ENCODE measurements around the gene NKAIN2.
"Not testable (repeated sequence)": the region's sequence is repeated elsewhere in the genome, so short reads cannot be mapped to it uniquely, and the experiment has no call there.

NKAIN2 gene

GRCh38 chr6:123966618-123967017 lies 163.0 kb downstream of the NKAIN2 start:
- DNase-seq (ENCODE audit: low read depth in 2 of 2) = no peak

- no peak for DNase-seq (ENCODE audit: low read depth in 2 of 2)
Observed at GRCh38 chr6:123967905-123968304, 164.2 kb downstream of the NKAIN2 start.

GRCh38 chr6:123972600-123973294 lies 169.1 kb downstream of the NKAIN2 start:
- DNase-seq (ENCODE audit: low read depth in 2 of 2) = no peak

GRCh38 chr6:123980311-123980710 lies 176.6 kb downstream of the NKAIN2 start:
- DNase-seq (ENCODE audit: low read depth in 2 of 2) = no peak

GRCh38 chr6:123986938-123987337 lies 183.3 kb downstream of the NKAIN2 start:
- DNase-seq (ENCODE audit: low read depth in 2 of 2) = no peak

GRCh38 chr6:123989918-123990317 lies 186.3 kb downstream of the NKAIN2 start:
- not testable (repeated sequence) for DNase-seq (ENCODE audit: low read depth in 2 of 2)

GRCh38 chr6:123990376-123990775 lies 186.7 kb downstream of the NKAIN2 start:
- DNase-seq (ENCODE audit: low read depth in 2 of 2) = no peak

- DNase-seq (ENCODE audit: low read depth in 2 of 2) = no peak
Observed at GRCh38 chr6:123994168-123994567, 190.5 kb downstream of the NKAIN2 start.

GRCh38 chr6:123994891-123995635 lies 191.4 kb downstream of the NKAIN2 start:
- DNase-seq (ENCODE audit: low read depth in 2 of 2) = no peak

GRCh38 chr6:123997223-123997622 lies 193.6 kb downstream of the NKAIN2 start:
- no peak for DNase-seq (ENCODE audit: low read depth in 2 of 2)

- no peak for DNase-seq (ENCODE audit: low read depth in 2 of 2)
Observed at GRCh38 chr6:124002377-124003081, 198.9 kb downstream of the NKAIN2 start.

- no peak for DNase-seq (ENCODE audit: low read depth in 2 of 2)
Observed at GRCh38 chr6:124007266-124007665, 203.6 kb downstream of the NKAIN2 start.

- no peak for DNase-seq (ENCODE audit: low read depth in 2 of 2)
Observed at GRCh38 chr6:124008000-124008987, 204.6 kb downstream of the NKAIN2 start.

GRCh38 chr6:124008988-124009765 lies 205.5 kb downstream of the NKAIN2 start:
- DNase-seq (ENCODE audit: low read depth in 2 of 2) = no peak

GRCh38 chr6:124010574-124010973 lies 206.9 kb downstream of the NKAIN2 start:
- DNase-seq (ENCODE audit: low read depth in 2 of 2) = no peak

- no peak for DNase-seq (ENCODE audit: low read depth in 2 of 2)
Observed at GRCh38 chr6:124011180-124011579, 207.5 kb downstream of the NKAIN2 start.

GRCh38 chr6:124022051-124022450 lies 218.4 kb downstream of the NKAIN2 start:
- DNase-seq (ENCODE audit: low read depth in 2 of 2) = not testable (repeated sequence)

GRCh38 chr6:124022641-124023040 lies 219.0 kb downstream of the NKAIN2 start:
- no peak for DNase-seq (ENCODE audit: low read depth in 2 of 2)

GRCh38 chr6:124026694-124027093 lies 223.0 kb downstream of the NKAIN2 start:
- DNase-seq (ENCODE audit: low read depth in 2 of 2) = no peak

GRCh38 chr6:124027392-124027791 lies 223.7 kb downstream of the NKAIN2 start:
- DNase-seq (ENCODE audit: low read depth in 2 of 2) = no peak

- no peak for DNase-seq (ENCODE audit: low read depth in 2 of 2)
Observed at GRCh38 chr6:124028117-124028516, 224.5 kb downstream of the NKAIN2 start.

Measured in stimulated activated CD8-positive, alpha-beta memory T cell treated with anti-CD3 and anti-CD28 coated beads, Interleukin-15, amount 100 ng/mL, for 4 hours (primary cell).